SK-N-SH (cell line): ENCODE data around the gene CLEC10A. TPM values are rescaled to one million over a fixed set of nuclear protein-coding genes. Genes with fewer than 3 reads are reported as not detected.

Source experiments
- CTCF ChIA-PET: fragments of 300-600, 350-600 bp; formaldehyde crosslinking; extraction: SDS; loops from one replicate; lab custom pipeline; 2021; lab: Yijun Ruan, JAX
- POLR2A ChIA-PET: fragments of 350-600 bp; sonication (Branson Sonifier 250); formaldehyde crosslinking; extraction: SDS; loops from one replicate; lab custom pipeline; 2020; ENCODE audit warnings: antibody characterized with exemption, inconsistent platforms; lab: Yijun Ruan, JAX
- DNase-seq: peaks from one replicate; pipeline ENCODE4 v3.0.0; 2012
- H2AFZ ChIP-seq: fragments of 200-600 bp; sonication (generic); 2 replicates; pipeline ENCODE4 v1.8.1; 2016; ENCODE audit warnings: antibody characterized with exemption, mild to moderate bottlenecking, low read depth
- H3F3A ChIP-seq: fragments of 200-600 bp; sonication (generic); replicated peaks from 2 replicates; pipeline ENCODE3; 2016; ENCODE audit warnings: antibody characterized with exemption, mild to moderate bottlenecking; ENCODE audit not compliant: insufficient read depth
- H3K27ac ChIP-seq, 2 experiments: fragments of 200-500 bp in 1 of 2; fragments of 200-600 bp in 1 of 2; sonication (Bioruptor generic) in 1 of 2; sonication (generic), shearing (Covaris generic) in 1 of 2; 2 replicates each; pipeline versions ENCODE4 v1.5.1 to v1.6.1; 2014 to 2016; ENCODE audit warnings: low read depth in 2 of 2, inconsistent platforms in 1 of 2, low read length in 1 of 2, mild to moderate bottlenecking in 1 of 2, mixed read lengths in 1 of 2
- H3K27me3 ChIP-seq: fragments of 200-600 bp; sonication (generic), shearing (Covaris generic); 2 replicates; pipeline ENCODE4 v1.6.1; 2016; ENCODE audit warnings: mixed run types; ENCODE audit not compliant: insufficient read depth
- H3K36me3 ChIP-seq, 2 experiments: fragments of 200-500 bp in 1 of 2; fragments of 200-600 bp in 1 of 2; sonication (Bioruptor generic) in 1 of 2; sonication (generic) in 1 of 2; replicated peaks in 1 of 2; 2 replicates each; pipeline versions ENCODE3 to v1.5.1; 2014 to 2016; ENCODE audit warnings: low read length in 1 of 2, mild to moderate bottlenecking in 1 of 2; ENCODE audit not compliant: insufficient read depth in 2 of 2, control insufficient read depth in 1 of 2
- H3K4me1 ChIP-seq, 2 experiments: fragments of 200-500 bp in 1 of 2; fragments of 200-600 bp in 1 of 2; sonication (Bioruptor generic) in 1 of 2; sonication (generic), shearing (Covaris generic) in 1 of 2; 2 replicates each; pipeline versions ENCODE4 v1.5.1 to v1.6.1; 2014 to 2016; ENCODE audit warnings: low read depth in 1 of 2, low read length in 1 of 2, mixed run types in 1 of 2; ENCODE audit not compliant: insufficient read depth in 2 of 2, control insufficient read depth in 1 of 2
- H3K4me2 ChIP-seq: fragments of 200-600 bp; sonication (generic), shearing (Covaris generic); 2 replicates; pipeline ENCODE4 v1.6.1; 2017; ENCODE audit warnings: mixed run types
- H3K4me3 ChIP-seq, 2 experiments: fragments of 200-500 bp in 1 of 2; fragments of 200-600 bp in 1 of 2; sonication (Bioruptor generic) in 1 of 2; sonication (generic), shearing (Covaris generic) in 1 of 2; 2 replicates each; pipeline versions ENCODE4 v1.5.1 to v1.8.1; 2014 to 2016; ENCODE audit warnings: low read depth in 2 of 2, inconsistent platforms in 1 of 2, low read length in 1 of 2, mild to moderate bottlenecking in 1 of 2, mixed read lengths in 1 of 2, moderate library complexity in 1 of 2
- H3K79me2 ChIP-seq: fragments of 200-600 bp; sonication (generic); 2 replicates; pipeline ENCODE4 v1.8.1; 2017; ENCODE audit warnings: mild to moderate bottlenecking; ENCODE audit not compliant: insufficient read depth
- H3K9ac ChIP-seq: fragments of 200-600 bp; sonication (generic); 2 replicates; pipeline ENCODE4 v1.6.1; 2017; ENCODE audit warnings: mixed run types
- H3K9me2 ChIP-seq: fragments of 200-600 bp; sonication (generic); 2 replicates; pipeline ENCODE4 v1.6.1; 2017; ENCODE audit warnings: mixed run types
- H3K9me3 ChIP-seq: fragments of 200-600 bp; sonication (generic); 2 replicates; pipeline ENCODE4 v1.6.1; 2017; ENCODE audit warnings: mixed run types, mild to moderate bottlenecking, moderate library complexity
- H4K20me1 ChIP-seq: fragments of 200-600 bp; sonication (generic); 2 replicates; pipeline ENCODE4 v1.6.1; 2017; ENCODE audit warnings: mild to moderate bottlenecking, mixed run types; ENCODE audit not compliant: insufficient read depth
- ELF1 ChIP-seq: IDR thresholded peaks from 2 replicates; pipeline ENCODE4 v1.4.0; 2012
- EP300 ChIP-seq, 2 experiments: IDR thresholded peaks; 2 replicates each; pipeline versions ENCODE4 v1.4.0 to v1.6.1; 2012; ENCODE audit warnings: borderline replicate concordance in 1 of 2, low read depth in 1 of 2, low read length in 1 of 2
- FOSL2 ChIP-seq: IDR thresholded peaks from 2 replicates; pipeline ENCODE4 v1.4.0; 2012; ENCODE audit warnings: low read depth, mild to moderate bottlenecking, moderate library complexity, borderline replicate concordance
- FOXJ3 ChIP-seq: sonication (generic); formaldehyde crosslinking; IDR thresholded peaks from 2 replicates; pipeline ENCODE4 v1.5.1; 2020; ENCODE audit warnings: mild to moderate bottlenecking, missing genetic modification reagents
- FOXM1 ChIP-seq: IDR thresholded peaks from 2 replicates; pipeline ENCODE4 v1.4.0; 2012; ENCODE audit warnings: low read depth, mild to moderate bottlenecking
- MEF2A ChIP-seq: IDR thresholded peaks from 2 replicates; pipeline ENCODE4 v1.4.0; 2012; ENCODE audit warnings: low read depth, borderline replicate concordance
- NFIC ChIP-seq: IDR thresholded peaks from 2 replicates; pipeline ENCODE4 v1.4.0; 2012; ENCODE audit warnings: borderline replicate concordance
- NRF1 ChIP-seq: IDR thresholded peaks from 2 replicates; pipeline ENCODE4 v1.6.1; 2012; ENCODE audit warnings: low read depth, mild to moderate bottlenecking, low read length
- PBX3 ChIP-seq: IDR thresholded peaks from 2 replicates; pipeline ENCODE4; 2012
- POLR2AphosphoS5 ChIP-seq: IDR thresholded peaks from 2 replicates; pipeline ENCODE4 v1.6.1; 2012; ENCODE audit warnings: low read depth, low read length
- RAD21 ChIP-seq: IDR thresholded peaks from 2 replicates; pipeline ENCODE4 v1.6.1; 2012; ENCODE audit warnings: mild to moderate bottlenecking, low read length
- REST ChIP-seq: IDR thresholded peaks from 2 replicates; pipeline ENCODE4 v1.6.1; 2012; ENCODE audit warnings: mild to moderate bottlenecking, low read depth, low read length, moderate library complexity
- TAF1 ChIP-seq: IDR thresholded peaks from 2 replicates; pipeline ENCODE4 v1.6.1; 2012; ENCODE audit warnings: low read depth, mild to moderate bottlenecking, low read length, moderate library complexity, borderline replicate concordance
- TEAD4 ChIP-seq: IDR thresholded peaks from 2 replicates; pipeline ENCODE4 v1.4.0; 2012; ENCODE audit warnings: mild to moderate bottlenecking, borderline replicate concordance; ENCODE audit not compliant: insufficient read depth
- YY1 ChIP-seq: IDR thresholded peaks from 2 replicates; pipeline ENCODE4 v1.4.0; 2012; ENCODE audit warnings: low read depth, mild to moderate bottlenecking
- whole genome bisulfite sequencing: methylation state at CpG from one replicate; pipeline ENCODE4 v1.1.6; 2017; ENCODE audit warnings: low lambda C conversion rate; 5-methylcytosine and 5-hydroxymethylcytosine counted together
- polyA plus RNA-seq, 3 experiments: library from polyadenylated mRNA; depleted of rRNA; stranded (reverse); fragments of >200 nt; gene quantifications; 2 replicates each; pipeline ENCODE4 v1.2.3, GENCODE V29; 2012

Gene CLEC10A
- polyA plus RNA-seq, 1 of the 3 experiments (the other 2 are of a cell fraction): not detected

- H3K27ac ChIP-seq: no peak overlapping the region
- H3K79me2 ChIP-seq: no peaks in the 10 kb centered on the region
- no peaks in the 10 kb centered on the region for H3F3A ChIP-seq
- no peak for DNase-seq
- TF ChIP-seq FOXM1: no peak
- TF ChIP-seq, all 33 proteins: peak for 0
- Histone ChIP-seq H3K4me2 (no peak overlapping the region), H4K20me1 (no peaks in the 10 kb centered on the region), H2AFZ (no peak overlapping the region), H3K27me3 (peaks cover 70% of the 10 kb centered on the region), H3K9ac (no peak overlapping the region), H3K4me1 (no peaks in the 10 kb centered on the region), H3K9me3 (no peaks in the 10 kb centered on the region), H3K36me3 (no peaks in the 10 kb centered on the region), H3K4me3 (no peak overlapping the region), H3K9me2 (no peaks in the 10 kb centered on the region)
- CTCF ChIA-PET: interaction anchor here (1.1 to 1.3 kb wide), 2 partner anchors 8 to 65 kb away, joined by 3 to 4 read pairs; no protein-coding TSS in a partner anchor
- WGBS: 10% methylated on average over 11 of the region's 11 CpGs
- POLR2A ChIA-PET: interaction anchor here (0.8 kb wide), 1 partner anchor 9 kb away, joined by 3 read pairs; no protein-coding TSS in a partner anchor
These were observed 30.7 kb upstream of the CLEC10A start for GRCh38 chr17:7110617-7111306.

DNA sequence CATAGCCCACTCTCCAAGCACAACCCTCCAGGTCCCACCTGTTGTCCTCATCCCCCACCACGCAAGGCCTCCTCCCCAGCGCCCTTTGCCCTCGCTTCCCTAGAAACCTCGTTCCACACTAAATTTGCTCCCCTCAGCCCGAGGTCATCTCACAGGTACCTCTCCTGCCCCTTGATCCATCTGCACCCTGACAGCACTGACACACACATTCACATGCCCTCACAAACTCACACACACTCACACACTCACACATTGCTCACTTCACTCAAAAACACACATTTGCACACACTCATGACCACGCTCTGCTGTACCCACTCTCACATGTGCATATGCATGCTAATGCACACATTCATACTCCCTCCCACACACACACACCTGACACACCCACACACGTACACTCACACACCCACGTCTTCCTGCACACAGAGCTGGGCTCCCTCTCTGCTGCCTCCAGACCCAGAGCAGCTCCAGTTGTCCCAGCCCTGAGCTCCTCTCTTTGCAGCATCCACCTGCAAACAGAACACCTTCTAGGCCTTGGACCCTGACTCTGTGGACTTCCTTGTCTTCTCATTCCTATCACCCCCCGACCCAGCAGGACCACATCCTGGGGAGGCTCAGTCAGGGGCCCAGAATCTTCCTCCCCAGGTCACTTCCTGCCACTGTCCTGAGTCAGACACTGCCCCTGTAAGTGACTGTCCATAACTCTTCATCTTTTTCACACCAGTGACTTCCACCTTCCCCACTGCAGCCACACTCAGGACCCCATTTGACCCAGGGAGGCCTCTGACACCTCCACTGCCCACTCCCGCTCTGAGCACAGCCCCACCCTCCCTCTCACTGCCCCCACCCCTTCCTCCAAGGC is 29.6 kb upstream of the CLEC10A start:
- Histone ChIP-seq H3F3A (no peaks in the 10 kb centered on the region), H3K4me1 (no peaks in the 10 kb centered on the region), H3K27me3 (peaks cover 72% of the 10 kb centered on the region), H4K20me1 (no peaks in the 10 kb centered on the region), H2AFZ (no peak overlapping the region), H3K4me2 (no peak overlapping the region), H3K79me2 (no peaks in the 10 kb centered on the region), H3K9me3 (no peaks in the 10 kb centered on the region), H3K27ac (no peak overlapping the region), H3K9me2 (no peaks in the 10 kb centered on the region), H3K36me3 (no peaks in the 10 kb centered on the region), H3K9ac (no peak overlapping the region), H3K4me3 (no peak overlapping the region)
- WGBS: 49% methylated on average over 10 of the region's 10 CpGs
- POLR2A ChIA-PET: interaction anchor here (0.6 kb wide), 1 partner anchor 1951 kb away, joined by 3 read pairs; no protein-coding TSS in a partner anchor
- CTCF ChIA-PET: interaction anchor here (0.9 to 2.1 kb wide), 6 partner anchors 7 to 64 kb away, joined by 3 to 8 read pairs (median 4); no protein-coding TSS in a partner anchor
- TF ChIP-seq TEAD4 (no peak), MEF2A (no peak), POLR2AphosphoS5 (no peak), EP300 (IDR thresholded peaks at IDR 0.05; ENCODE audit: borderline replicate concordance in 1 of 2, low read depth in 1 of 2, low read length in 1 of 2) (no peak), TAF1 (no peak), FOXJ3 (no peak), NRF1 (no peak)
- no peak for DNase-seq

- Histone ChIP-seq H3K27ac (no peak overlapping the region), H3F3A (no peaks in the 10 kb centered on the region), H3K9ac (no peak overlapping the region), H3K27me3 (peaks cover 73% of the 10 kb centered on the region), H3K4me2 (no peak overlapping the region), H3K4me3 (no peak overlapping the region), H4K20me1 (no peaks in the 10 kb centered on the region), H3K9me3 (no peaks in the 10 kb centered on the region), H3K36me3 (no peaks in the 10 kb centered on the region), H3K4me1 (no peaks in the 10 kb centered on the region), H3K79me2 (no peaks in the 10 kb centered on the region), H3K9me2 (no peaks in the 10 kb centered on the region), H2AFZ (no peak overlapping the region)
- CTCF ChIA-PET: interaction anchor here (1.0 to 2.1 kb wide), 4 partner anchors 16 to 63 kb away, joined by 3 to 8 read pairs (median 6); no protein-coding TSS in a partner anchor
- no peak for DNase-seq
- POLR2A ChIA-PET: no interaction called here
- 32% methylated on average over 6 of the region's 9 CpGs for WGBS
- no peak for TF ChIP-seq FOSL2
- no peak for TF ChIP-seq YY1
- no peak for TF ChIP-seq ELF1
- TF ChIP-seq PBX3: no peak
- TF ChIP-seq RAD21: no peak
- TF ChIP-seq REST: no peak
- TF ChIP-seq POLR2AphosphoS5: no peak
- no peak for TF ChIP-seq NRF1
- no peak for TF ChIP-seq TEAD4
- no peak for TF ChIP-seq NFIC
These were observed 28.9 kb upstream of the CLEC10A start for GRCh38 chr17:7108981-7109380.
